COLO668 (cell line): ENCODE results near the gene C1QTNF3.
"Not testable (repeated sequence)": the region's sequence is repeated elsewhere in the genome, so short reads cannot be mapped to it uniquely, and the experiment has no call there.

Experiments used
- DNase-seq: peaks from one replicate; lab custom pipeline; 2025; ENCODE audit not compliant: unreplicated experiment; lab: John Stamatoyannopoulos, UW

The C1QTNF3 gene

GRCh38 chr5:34043099-34043876, at the start of gene C1QTNF3:
TSS of gene C1QTNF3 (minus strand) at chr5:34043213. CDS start at chr5:34043125, 88 bp downstream.
- DNase-seq, result no peak

GRCh38 chr5:34091039-34091438, 48.0 kb upstream of the C1QTNF3 start:
- not testable (repeated sequence) for DNase-seq

- DNase-seq, result not testable (repeated sequence)
Measured at GRCh38 chr5:34089802-34090201, 46.8 kb upstream of the C1QTNF3 start.

GRCh38 chr5:34087728-34088127, 44.7 kb upstream of the C1QTNF3 start:
- not testable (repeated sequence) for DNase-seq

- DNase-seq, result not testable (repeated sequence)
Measured at GRCh38 chr5:34083898-34084297, 40.9 kb upstream of the C1QTNF3 start.

GRCh38 chr5:34079505-34079904, 36.5 kb upstream of the C1QTNF3 start:
- not testable (repeated sequence) for DNase-seq

- DNase-seq, result not testable (repeated sequence)
Measured at GRCh38 chr5:34077636-34078035, 34.6 kb upstream of the C1QTNF3 start.

GRCh38 chr5:34076719-34077364, 33.8 kb upstream of the C1QTNF3 start:
- not testable (repeated sequence) for DNase-seq

- not testable (repeated sequence) for DNase-seq
Measured at GRCh38 chr5:34074472-34074871, 31.5 kb upstream of the C1QTNF3 start.

GRCh38 chr5:34074071-34074470, 31.1 kb upstream of the C1QTNF3 start:
- not testable (repeated sequence) for DNase-seq

- DNase-seq, result not testable (repeated sequence)
Measured at GRCh38 chr5:34070626-34071025, 27.6 kb upstream of the C1QTNF3 start.

- DNase-seq, result no peak
Measured at GRCh38 chr5:34064656-34065055, 21.6 kb upstream of the C1QTNF3 start.

GRCh38 chr5:34062419-34062818, 19.4 kb upstream of the C1QTNF3 start:
- DNase-seq, result no peak

GRCh38 chr5:34061993-34062392, 19.0 kb upstream of the C1QTNF3 start:
- DNase-seq, result no peak

- no peak for DNase-seq
Measured at GRCh38 chr5:34059977-34060376, 17.0 kb upstream of the C1QTNF3 start.

- DNase-seq, result no peak
Measured at GRCh38 chr5:34058532-34058931, 15.5 kb upstream of the C1QTNF3 start.

GRCh38 chr5:34057569-34057968, 14.6 kb upstream of the C1QTNF3 start:
- no peak for DNase-seq

GRCh38 chr5:34057118-34057517, 14.1 kb upstream of the C1QTNF3 start:
- no peak for DNase-seq

- no peak for DNase-seq
Measured at GRCh38 chr5:34055667-34056066, 12.7 kb upstream of the C1QTNF3 start.

- DNase-seq, result no peak
Measured at GRCh38 chr5:34054400-34054729, 11.4 kb upstream of the C1QTNF3 start.

GRCh38 chr5:34053571-34054399, 10.8 kb upstream of the C1QTNF3 start:
- DNase-seq, result no peak

GRCh38 chr5:34053133-34053532, 10.1 kb upstream of the C1QTNF3 start:
- no peak for DNase-seq
